Activated CD8-positive, alpha-beta T cell treated with anti-CD3 and anti-CD28 coated beads, Interleukin-2, amount 10 ng/mL, durations not matched to agents 7 days and 5 days (primary cell): ENCODE measurements around the gene ANKS1B. TPM values are rescaled to one million over a fixed set of nuclear protein-coding genes. Genes with fewer than 3 reads are reported as not detected.

Source experiments
- ATAC-seq: fragments of 150-1000 bp; cut with Tn5 transposase; one replicate; pipeline ENCODE4 v1.10.0; 2021; ENCODE audit warnings: moderate library complexity
- CTCF ChIA-PET: fragments of 350-600 bp; sonication (Branson Sonifier 250); formaldehyde crosslinking; loops from one replicate; lab custom pipeline; 2021; ENCODE audit warnings: antibody characterized with exemption; lab: Charles Lee
- POLR2A ChIA-PET: fragments of 350-600 bp; sonication (Branson Sonifier 250); formaldehyde crosslinking; loops from one replicate; lab custom pipeline; 2021; ENCODE audit warnings: antibody characterized with exemption; lab: Charles Lee
- DNase-seq: peaks from one replicate; pipeline ENCODE4 v3.0.0-alpha.2; 2020
- H3K27ac Mint-ChIP-seq: one replicate; pipeline ENCODE4 v1.8.0; 2021; ENCODE audit warnings: mild to moderate bottlenecking, mixed read lengths
- H3K27me3 Mint-ChIP-seq: one replicate; pipeline ENCODE4 v1.8.0; 2021; ENCODE audit warnings: low read depth, mixed read lengths
- H3K36me3 Mint-ChIP-seq: one replicate; pipeline ENCODE4 v1.8.0; 2021; ENCODE audit warnings: low read depth, mixed read lengths
- H3K4me1 Mint-ChIP-seq: one replicate; pipeline ENCODE4 v1.8.0; 2021; ENCODE audit warnings: low read depth, mixed read lengths
- H3K4me3 Mint-ChIP-seq: one replicate; pipeline ENCODE4 v1.8.0; 2021; ENCODE audit warnings: mild to moderate bottlenecking, mixed read lengths
- H3K9me3 Mint-ChIP-seq: one replicate; pipeline ENCODE4 v1.8.0; 2022; ENCODE audit warnings: mixed read lengths; ENCODE audit not compliant: insufficient read depth
- total RNA-seq, 2 experiments: library from RNA; stranded (reverse); gene quantifications; one replicate each; pipeline ENCODE4 v1.2.3, GENCODE V29; 2021

The ANKS1B gene
- total RNA-seq, 2 experiments from 2014 or later = not detected

GRCh38 chr12:99709619-99710018 is 275.1 kb downstream of the ANKS1B start:
- Mint-ChIP-seq H3K36me3 (no peaks in the 10 kb centered on the region), H3K4me1 (no peaks in the 10 kb centered on the region), H3K27ac (no peak overlapping the region), H3K9me3 (no peaks in the 10 kb centered on the region), H3K4me3 (no peak overlapping the region), H3K27me3 (no peaks in the 10 kb centered on the region)
- ChIA-PET POLR2A (no interaction called here), CTCF (no interaction called here)
- no peak for ATAC-seq
- DNase-seq = no peak

- Mint-ChIP-seq H3K27me3 (no peaks in the 10 kb centered on the region), H3K9me3 (no peaks in the 10 kb centered on the region)
- CTCF ChIA-PET = no interaction called here
These were observed 275.6 kb downstream of the ANKS1B start for GRCh38 chr12:99709116-99709515.

GRCh38 chr12:99707883-99708282 is 276.9 kb downstream of the ANKS1B start:
- CTCF ChIA-PET = no interaction called here
- ATAC-seq (no peak), DNase-seq (no peak)
- H3K4me1 Mint-ChIP-seq = no peaks in the 10 kb centered on the region
- H3K27me3 Mint-ChIP-seq = no peaks in the 10 kb centered on the region
- H3K4me3 Mint-ChIP-seq = no peak overlapping the region
- H3K9me3 Mint-ChIP-seq = no peaks in the 10 kb centered on the region
- H3K36me3 Mint-ChIP-seq = no peaks in the 10 kb centered on the region
- H3K27ac Mint-ChIP-seq = no peak overlapping the region
- POLR2A ChIA-PET = no interaction called here

More at GRCh38 chr12:99709116-99709515, 275.6 kb downstream of the ANKS1B start:
- Mint-ChIP-seq H3K36me3 (no peaks in the 10 kb centered on the region), H3K4me3 (no peak overlapping the region), H3K27ac (no peak overlapping the region), H3K4me1 (no peaks in the 10 kb centered on the region)
- ATAC-seq (no peak), DNase-seq (no peak)
- POLR2A ChIA-PET = no interaction called here

GRCh38 chr12:99706736-99707473 is 277.8 kb downstream of the ANKS1B start:
- Mint-ChIP-seq H3K9me3 (no peaks in the 10 kb centered on the region), H3K27ac (no peak overlapping the region), H3K4me3 (no peak overlapping the region), H3K36me3 (no peaks in the 10 kb centered on the region), H3K27me3 (no peaks in the 10 kb centered on the region), H3K4me1 (no peaks in the 10 kb centered on the region)
- ChIA-PET POLR2A (no interaction called here), CTCF (no interaction called here)
- no peak for ATAC-seq
- no peak for DNase-seq

- Mint-ChIP-seq H3K4me3 (no peak overlapping the region), H3K27me3 (no peaks in the 10 kb centered on the region), H3K36me3 (no peaks in the 10 kb centered on the region), H3K4me1 (no peaks in the 10 kb centered on the region), H3K27ac (no peak overlapping the region), H3K9me3 (no peaks in the 10 kb centered on the region)
- DNase-seq (no peak), ATAC-seq (no peak)
- POLR2A ChIA-PET = no interaction called here
- CTCF ChIA-PET = no interaction called here
These were observed 280.3 kb downstream of the ANKS1B start for GRCh38 chr12:99704458-99704857.

- Mint-ChIP-seq H3K4me1 (no peaks in the 10 kb centered on the region), H3K4me3 (no peak overlapping the region), H3K36me3 (no peaks in the 10 kb centered on the region), H3K27ac (no peak overlapping the region), H3K9me3 (no peaks in the 10 kb centered on the region), H3K27me3 (no peaks in the 10 kb centered on the region)
- ATAC-seq (no peak), DNase-seq (no peak)
- CTCF ChIA-PET = no interaction called here
- POLR2A ChIA-PET = no interaction called here
These were observed 280.7 kb downstream of the ANKS1B start for GRCh38 chr12:99704036-99704435.

GRCh38 chr12:99700032-99700431 is 284.7 kb downstream of the ANKS1B start:
- Mint-ChIP-seq H3K27me3 (no peaks in the 10 kb centered on the region), H3K9me3 (no peaks in the 10 kb centered on the region), H3K27ac (no peak overlapping the region), H3K4me3 (no peak overlapping the region), H3K36me3 (no peaks in the 10 kb centered on the region), H3K4me1 (no peaks in the 10 kb centered on the region)
- ATAC-seq (no peak), DNase-seq (no peak)
- CTCF ChIA-PET = no interaction called here
- POLR2A ChIA-PET = no interaction called here

- no peaks in the 10 kb centered on the region for H3K9me3 Mint-ChIP-seq
- no peaks in the 10 kb centered on the region for H3K27me3 Mint-ChIP-seq
- no peak overlapping the region for H3K27ac Mint-ChIP-seq
- CTCF ChIA-PET = no interaction called here
- ATAC-seq (no peak), DNase-seq (no peak)
- H3K4me1 Mint-ChIP-seq = no peaks in the 10 kb centered on the region
- POLR2A ChIA-PET = no interaction called here
- no peaks in the 10 kb centered on the region for H3K36me3 Mint-ChIP-seq
- no peak overlapping the region for H3K4me3 Mint-ChIP-seq
These were observed 289.7 kb downstream of the ANKS1B start for GRCh38 chr12:99695050-99695449.

GRCh38 chr12:99686142-99686541 is 298.6 kb downstream of the ANKS1B start:
- no peaks in the 10 kb centered on the region for H3K27me3 Mint-ChIP-seq
- H3K36me3 Mint-ChIP-seq = no peaks in the 10 kb centered on the region
- DNase-seq (no peak), ATAC-seq (no peak)
- no peak overlapping the region for H3K27ac Mint-ChIP-seq
- peaks cover 11% of the 10 kb centered on the region for H3K9me3 Mint-ChIP-seq
- POLR2A ChIA-PET = no interaction called here
- no peak overlapping the region for H3K4me3 Mint-ChIP-seq
- H3K4me1 Mint-ChIP-seq = no peaks in the 10 kb centered on the region
- CTCF ChIA-PET = no interaction called here

GRCh38 chr12:99680276-99680675 is 304.5 kb downstream of the ANKS1B start:
- ChIA-PET POLR2A (no interaction called here), CTCF (no interaction called here)
- Mint-ChIP-seq H3K4me3 (no peak overlapping the region), H3K27ac (no peak overlapping the region), H3K36me3 (no peaks in the 10 kb centered on the region), H3K9me3 (peaks cover 10% of the 10 kb centered on the region), H3K4me1 (no peaks in the 10 kb centered on the region), H3K27me3 (no peaks in the 10 kb centered on the region)
- no peak for DNase-seq
- ATAC-seq = no peak

GRCh38 chr12:99670635-99671034 is 314.1 kb downstream of the ANKS1B start:
- Mint-ChIP-seq H3K4me3 (no peak overlapping the region), H3K27me3 (no peaks in the 10 kb centered on the region), H3K36me3 (no peaks in the 10 kb centered on the region), H3K27ac (no peak overlapping the region), H3K9me3 (no peaks in the 10 kb centered on the region), H3K4me1 (no peaks in the 10 kb centered on the region)
- ChIA-PET CTCF (no interaction called here), POLR2A (no interaction called here)
- no peak for ATAC-seq
- no peak for DNase-seq

GRCh38 chr12:99658671-99659349 is 325.9 kb downstream of the ANKS1B start:
- ChIA-PET POLR2A (no interaction called here), CTCF (no interaction called here)
- H3K36me3 Mint-ChIP-seq = no peaks in the 10 kb centered on the region
- H3K4me1 Mint-ChIP-seq = no peaks in the 10 kb centered on the region
- no peak for ATAC-seq
- DNase-seq = no peak
- H3K9me3 Mint-ChIP-seq = no peaks in the 10 kb centered on the region
- H3K27me3 Mint-ChIP-seq = no peaks in the 10 kb centered on the region
- H3K27ac Mint-ChIP-seq = no peak overlapping the region
- H3K4me3 Mint-ChIP-seq = no peak overlapping the region
